Natural killer cell treated with Interleukin-12 subunit alpha and Interleukin-12 subunit beta and Interleukin-15 and Interleukin-18, amount 100 ng/mL, for 72 hours (primary cell): ENCODE results near the gene EMX2. TPM values are rescaled to one million over a fixed set of nuclear protein-coding genes. Genes with fewer than 3 reads are reported as not detected.
"Not testable (repeated sequence)": the region's sequence is repeated elsewhere in the genome, so short reads cannot be mapped to it uniquely, and the experiment has no call there.

Source experiments
- ATAC-seq, 2 donors: fragments of 150-1000 bp; cut with Tn5 transposase in 1 of 2; sonication (Bioruptor Pico), chemical (Tn5 transposase) in 1 of 2; 2 replicates each; pipeline ENCODE4 v1.10.0; 2021
- DNase-seq: peaks from one replicate; pipeline ENCODE4 v3.0.0; 2022; ENCODE audit warnings: low spot score
- H3K27ac Mint-ChIP-seq, 2 donors: 1 replicate in 1 of 2; 2 replicates in 1 of 2; pipeline ENCODE4 v1.8.0; 2022; ENCODE audit warnings: mixed read lengths in 2 of 2, mild to moderate bottlenecking in 1 of 2, moderate library complexity in 1 of 2
- H3K27me3 Mint-ChIP-seq, 2 donors: 1 replicate in 1 of 2; 2 replicates in 1 of 2; pipeline ENCODE4 v1.8.0; 2022; ENCODE audit warnings: mixed read lengths in 2 of 2
- H3K36me3 Mint-ChIP-seq: one replicate; pipeline ENCODE4 v1.8.0; 2022; ENCODE audit warnings: mixed read lengths
- H3K4me1 Mint-ChIP-seq, 2 donors: 1 replicate in 1 of 2; 2 replicates in 1 of 2; pipeline ENCODE4 v1.8.0; 2022; ENCODE audit warnings: low read depth in 2 of 2, mixed read lengths in 2 of 2, mild to moderate bottlenecking in 1 of 2
- H3K4me3 Mint-ChIP-seq: one replicate; pipeline ENCODE4 v1.8.0; 2022; ENCODE audit warnings: mixed read lengths
- H3K9me3 Mint-ChIP-seq: 2 replicates; pipeline ENCODE4 v1.8.0; 2022; ENCODE audit warnings: mixed read lengths
- total RNA-seq, 2 donors: library from RNA; stranded (reverse); gene quantifications; one replicate each; pipeline ENCODE4 v1.2.3, GENCODE V29; 2022

Gene EMX2
- not detected for total RNA-seq

DNA sequence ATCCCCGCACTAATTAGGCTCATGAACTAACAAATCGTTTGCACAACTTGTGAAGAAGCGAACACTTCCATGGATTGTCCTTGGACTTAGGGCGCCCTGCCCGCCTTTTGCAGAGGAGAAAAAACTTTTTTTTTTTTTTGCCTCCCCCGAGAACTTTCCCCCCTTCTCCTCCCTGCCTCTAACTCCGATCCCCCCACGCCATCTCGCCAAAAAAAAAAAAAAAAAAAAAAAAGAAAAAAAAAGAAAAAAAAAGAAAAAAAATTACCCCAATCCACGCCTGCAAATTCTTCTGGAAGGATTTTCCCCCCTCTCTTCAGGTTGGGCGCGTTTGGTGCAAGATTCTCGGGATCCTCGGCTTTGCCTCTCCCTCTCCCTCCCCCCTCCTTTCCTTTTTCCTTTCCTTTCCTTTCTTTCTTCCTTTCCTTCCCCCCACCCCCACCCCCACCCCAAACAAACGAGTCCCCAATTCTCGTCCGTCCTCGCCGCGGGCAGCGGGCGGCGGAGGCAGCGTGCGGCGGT, at the start of gene EMX2:
Gene EMX2, plus strand, starts transcription at position 41 of the 519 bp plus-strand sequence. CDS start 522 bp downstream, outside the sequence.
- H3K4me1 Mint-ChIP-seq = peaks cover 5 to 9% of the 10 kb centered on the region in 2 donors
- H3K27ac Mint-ChIP-seq = no peak within 1 kb of the TSS
- H3K36me3 Mint-ChIP-seq = peaks cover under 1% of the 10 kb centered on the region
- ATAC-seq (no peak), DNase-seq (no peak)
- no peak within 1 kb of the TSS for H3K4me3 Mint-ChIP-seq
- H3K27me3 Mint-ChIP-seq = peaks cover 40 to 54% of the 10 kb centered on the region in 2 donors
- H3K9me3 Mint-ChIP-seq = no peaks in the 10 kb centered on the region

DNA sequence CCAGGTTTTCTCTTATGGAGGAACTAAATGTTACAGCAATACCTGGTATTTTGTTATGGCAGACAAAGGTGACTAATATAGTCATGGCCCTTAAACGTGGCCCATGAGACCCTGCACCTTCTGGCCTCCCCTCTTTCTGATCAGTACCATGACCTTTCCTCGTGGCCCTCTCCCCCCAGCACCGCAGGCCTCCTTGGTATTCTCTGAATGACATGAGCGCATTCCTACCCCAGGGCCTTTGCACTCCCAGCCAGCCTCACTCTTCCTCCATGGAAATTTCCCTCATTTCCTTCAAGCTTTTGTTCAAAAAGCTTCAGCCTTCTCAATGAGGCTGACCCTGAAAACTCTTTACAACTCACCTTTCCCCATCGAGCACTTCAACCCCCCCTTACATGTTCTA, 46.5 kb upstream of the EMX2 start:
- H3K27ac Mint-ChIP-seq = no peak overlapping the region
- ATAC-seq = no peak
- H3K27me3 Mint-ChIP-seq = peaks cover 33 to 34% of the 10 kb centered on the region in 2 donors
- no peaks in the 10 kb centered on the region for H3K9me3 Mint-ChIP-seq
- peaks cover 0 to 2% of the 10 kb centered on the region in 2 donors for H3K4me1 Mint-ChIP-seq
- no peak for DNase-seq
- no peak overlapping the region for H3K4me3 Mint-ChIP-seq
- no peaks in the 10 kb centered on the region for H3K36me3 Mint-ChIP-seq

DNA sequence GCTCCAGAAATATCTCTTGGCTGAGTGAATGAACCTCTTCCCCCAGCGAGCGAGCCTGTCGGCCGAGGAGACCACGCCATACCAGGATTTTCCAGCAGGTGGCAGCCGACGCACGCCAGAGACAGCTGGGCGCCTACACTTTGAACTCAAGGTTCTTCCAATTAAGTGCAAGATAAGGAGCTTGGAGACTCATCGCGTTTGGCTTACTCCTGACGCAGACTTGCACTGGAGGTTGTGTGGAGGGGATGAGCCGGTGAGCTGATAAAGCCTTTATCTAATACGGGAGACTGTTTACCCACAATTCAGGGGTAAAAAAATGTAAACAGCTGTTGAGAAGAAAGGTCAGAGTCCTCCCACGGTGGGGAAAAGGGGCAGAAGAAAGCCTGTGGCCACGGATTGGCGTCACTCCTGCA, 45.9 kb upstream of the EMX2 start:
- peak; percentile 67 for DNase-seq

DNA sequence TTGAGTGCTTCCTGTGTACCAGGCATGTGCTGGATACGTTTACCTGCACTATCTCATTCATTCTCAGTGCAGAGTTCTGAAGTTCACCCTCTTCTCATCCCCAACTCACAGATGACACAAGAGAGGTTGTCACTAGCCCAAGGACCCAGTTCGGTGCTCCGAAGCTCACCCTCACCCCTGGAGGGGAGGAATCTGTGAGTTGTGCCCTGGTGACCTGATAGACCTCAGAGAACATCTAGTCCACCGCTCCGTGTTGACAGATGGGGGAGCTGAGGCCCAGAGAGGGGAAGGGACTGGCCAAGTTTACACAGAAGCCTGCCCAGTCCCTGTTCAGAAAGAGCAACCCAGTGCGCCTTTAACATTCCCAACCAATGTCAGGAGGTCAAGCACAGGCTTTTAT, 44.8 kb upstream of the EMX2 start:
- H3K4me1 Mint-ChIP-seq = peaks cover 0 to 2% of the 10 kb centered on the region in 2 donors
- ATAC-seq (no peak), DNase-seq (no peak)
- no peaks in the 10 kb centered on the region for H3K36me3 Mint-ChIP-seq
- H3K4me3 Mint-ChIP-seq = no peak overlapping the region
- no peak overlapping the region for H3K27ac Mint-ChIP-seq
- H3K9me3 Mint-ChIP-seq = no peaks in the 10 kb centered on the region
- peaks cover 27 to 37% of the 10 kb centered on the region in 2 donors for H3K27me3 Mint-ChIP-seq

More for the DNA sequence above, 45.9 kb upstream of the EMX2 start:
- Mint-ChIP-seq H3K27me3 (peaks cover 33 to 37% of the 10 kb centered on the region in 2 donors), H3K36me3 (no peaks in the 10 kb centered on the region), H3K9me3 (no peaks in the 10 kb centered on the region), H3K27ac (no peak overlapping the region), H3K4me1 (peaks cover 0 to 2% of the 10 kb centered on the region in 2 donors), H3K4me3 (no peak overlapping the region)
- peak; percentile 64 to 72 for ATAC-seq

DNA sequence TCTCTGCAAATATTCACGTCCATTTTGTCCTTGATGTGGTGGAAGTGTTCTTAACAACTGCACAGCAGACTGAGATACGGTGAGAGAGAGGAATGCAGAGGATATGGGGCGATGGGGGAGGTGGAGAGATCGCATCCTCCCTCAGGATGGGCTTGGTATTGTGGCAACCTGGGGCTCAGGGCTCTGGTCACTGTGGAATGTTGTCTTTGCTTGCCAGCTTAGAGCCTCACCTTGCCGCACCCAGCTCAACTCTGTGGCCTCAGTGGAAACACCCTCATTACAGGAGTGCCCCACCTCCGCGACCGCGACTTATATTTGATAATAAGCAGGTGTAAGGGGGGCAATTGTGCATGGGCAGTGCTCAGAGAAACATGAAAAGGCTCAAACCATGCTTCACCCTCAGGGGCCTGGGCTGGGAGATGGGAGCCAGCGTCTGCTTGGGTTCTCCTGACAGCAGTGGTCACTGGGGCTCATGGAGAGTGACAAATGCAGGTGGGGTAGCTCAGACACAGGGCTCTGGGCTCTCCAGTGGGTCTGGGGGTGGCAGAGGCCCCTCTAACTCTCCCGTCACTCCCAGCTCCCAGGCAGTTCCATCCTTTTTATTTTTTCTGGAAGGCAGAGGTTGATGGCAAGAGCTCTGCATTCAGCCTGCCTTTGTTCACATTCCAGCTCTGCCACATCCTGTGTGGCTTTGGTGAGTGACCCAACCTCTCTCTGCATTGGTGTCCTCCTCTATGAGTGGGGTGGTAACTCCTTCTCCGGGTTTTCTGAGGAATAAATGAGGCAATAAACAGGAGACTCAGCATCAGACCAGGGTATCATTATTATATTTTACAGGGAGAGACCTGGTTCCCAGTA, 43.1 kb upstream of the EMX2 start:
- peaks cover 0 to 2% of the 10 kb centered on the region in 2 donors for H3K4me1 Mint-ChIP-seq
- no peaks in the 10 kb centered on the region for H3K9me3 Mint-ChIP-seq
- H3K27ac Mint-ChIP-seq = no peak overlapping the region
- H3K27me3 Mint-ChIP-seq = peaks cover 26 to 50% of the 10 kb centered on the region in 2 donors
- ATAC-seq (no peak), DNase-seq (no peak)
- no peak overlapping the region for H3K4me3 Mint-ChIP-seq
- no peaks in the 10 kb centered on the region for H3K36me3 Mint-ChIP-seq

DNA sequence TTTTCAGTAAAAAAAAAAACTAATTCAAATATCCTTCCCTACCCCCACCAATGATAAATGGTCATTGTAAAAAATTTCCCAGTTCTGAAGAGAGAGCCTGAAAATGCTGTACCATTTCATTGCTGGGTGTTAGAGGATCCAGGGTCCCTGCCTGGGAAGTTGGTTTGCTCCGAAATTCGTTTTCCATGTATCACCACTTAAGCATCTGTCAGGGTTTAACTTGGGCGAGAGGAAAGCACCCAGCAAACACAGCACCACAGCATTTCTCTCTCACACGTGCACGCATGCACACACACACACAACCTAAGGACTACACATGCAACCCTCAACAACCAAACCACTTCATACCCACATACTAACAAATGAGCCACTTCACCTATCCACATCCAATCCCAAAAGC, 42.1 kb upstream of the EMX2 start:
- no peaks in the 10 kb centered on the region for H3K36me3 Mint-ChIP-seq
- DNase-seq (no peak), ATAC-seq (no peak)
- H3K4me1 Mint-ChIP-seq = peaks cover 0 to 2% of the 10 kb centered on the region in 2 donors
- H3K27me3 Mint-ChIP-seq = peaks cover 27 to 43% of the 10 kb centered on the region in 2 donors
- no peak overlapping the region for H3K27ac Mint-ChIP-seq
- H3K4me3 Mint-ChIP-seq = no peak overlapping the region
- no peaks in the 10 kb centered on the region for H3K9me3 Mint-ChIP-seq

DNA sequence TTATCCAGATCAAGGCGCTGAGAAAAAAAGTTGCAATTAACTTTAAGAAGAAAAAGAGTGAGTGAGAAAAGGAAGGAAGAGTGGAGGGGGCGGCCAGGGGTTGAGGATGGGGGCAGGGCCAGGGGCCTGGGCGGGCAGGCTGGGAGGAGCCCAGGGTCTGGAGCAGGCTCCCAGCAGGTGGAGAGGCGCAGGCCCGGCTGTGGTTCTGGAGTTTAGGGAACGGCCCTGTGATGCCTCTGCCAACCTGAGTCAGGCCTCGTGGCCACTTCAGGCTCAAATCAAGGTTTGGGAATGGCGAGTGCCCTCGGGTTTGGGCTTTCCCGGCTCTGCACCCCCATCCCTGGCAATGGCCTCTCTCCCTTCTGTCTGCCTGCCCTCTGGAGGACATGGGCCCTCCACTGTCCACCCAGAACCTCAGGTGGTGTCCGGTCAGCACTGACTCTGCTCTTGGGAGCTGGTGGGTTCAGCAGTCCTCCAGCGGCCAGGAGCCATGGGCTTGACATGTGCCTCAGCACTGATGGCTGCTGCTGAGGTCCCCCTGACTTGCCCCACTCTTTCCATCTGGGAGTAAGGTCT, 41.0 kb upstream of the EMX2 start:
- DNase-seq = no peak
- H3K4me1 Mint-ChIP-seq = peaks cover 0 to 2% of the 10 kb centered on the region in 2 donors
- H3K27me3 Mint-ChIP-seq = peaks cover 19 to 32% of the 10 kb centered on the region in 2 donors
- H3K27ac Mint-ChIP-seq = no peak overlapping the region
- ATAC-seq = peak; percentile 31 to 33
- H3K4me3 Mint-ChIP-seq = no peak overlapping the region
- H3K36me3 Mint-ChIP-seq = no peaks in the 10 kb centered on the region
- no peaks in the 10 kb centered on the region for H3K9me3 Mint-ChIP-seq

DNA sequence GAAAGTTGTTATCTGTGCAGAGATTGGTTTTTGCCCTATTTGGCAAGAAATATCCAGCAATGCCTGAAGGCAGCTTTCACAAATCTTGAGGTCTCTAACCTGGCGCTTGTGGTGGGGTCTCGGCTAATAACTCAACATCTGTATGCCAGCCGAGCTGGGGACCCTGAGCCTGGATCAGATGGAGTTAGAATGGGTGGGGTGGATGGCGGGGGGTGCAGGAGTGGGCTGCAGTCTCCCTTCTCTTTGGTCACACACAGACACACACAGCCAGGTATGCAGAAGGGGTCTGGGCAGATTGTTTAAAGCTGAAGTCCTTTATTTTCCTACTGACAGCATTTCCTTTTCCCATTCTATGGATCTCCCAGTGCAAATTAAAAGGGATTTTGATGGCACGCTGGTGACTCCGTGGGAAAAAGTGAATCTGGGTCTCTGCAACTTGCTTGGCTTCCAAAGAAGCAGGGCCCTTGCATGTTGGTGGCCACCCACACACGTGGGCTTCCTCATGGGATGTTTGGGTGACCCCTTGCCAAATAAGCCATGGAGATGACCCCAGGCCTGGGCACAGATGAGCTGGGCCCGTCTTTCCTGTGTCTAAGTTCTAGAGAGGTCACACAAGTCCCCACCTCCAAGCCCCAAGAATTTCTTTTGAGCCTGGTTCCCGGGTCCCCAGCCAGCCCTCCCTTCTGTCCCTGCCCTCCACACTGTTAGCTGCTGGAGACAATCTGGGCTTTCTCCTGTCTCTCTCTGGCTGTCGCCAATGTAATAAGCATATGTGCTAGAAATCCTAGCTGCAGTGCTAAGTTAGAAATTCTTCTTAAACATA, 39.9 kb upstream of the EMX2 start:
- no peaks in the 10 kb centered on the region for H3K36me3 Mint-ChIP-seq
- no peak overlapping the region for H3K4me3 Mint-ChIP-seq
- H3K27me3 Mint-ChIP-seq = peaks cover 20 to 29% of the 10 kb centered on the region in 2 donors
- no peaks in the 10 kb centered on the region for H3K9me3 Mint-ChIP-seq
- H3K4me1 Mint-ChIP-seq = no peaks in the 10 kb centered on the region
- DNase-seq (no peak), ATAC-seq (no peak)
- no peak overlapping the region for H3K27ac Mint-ChIP-seq

DNA sequence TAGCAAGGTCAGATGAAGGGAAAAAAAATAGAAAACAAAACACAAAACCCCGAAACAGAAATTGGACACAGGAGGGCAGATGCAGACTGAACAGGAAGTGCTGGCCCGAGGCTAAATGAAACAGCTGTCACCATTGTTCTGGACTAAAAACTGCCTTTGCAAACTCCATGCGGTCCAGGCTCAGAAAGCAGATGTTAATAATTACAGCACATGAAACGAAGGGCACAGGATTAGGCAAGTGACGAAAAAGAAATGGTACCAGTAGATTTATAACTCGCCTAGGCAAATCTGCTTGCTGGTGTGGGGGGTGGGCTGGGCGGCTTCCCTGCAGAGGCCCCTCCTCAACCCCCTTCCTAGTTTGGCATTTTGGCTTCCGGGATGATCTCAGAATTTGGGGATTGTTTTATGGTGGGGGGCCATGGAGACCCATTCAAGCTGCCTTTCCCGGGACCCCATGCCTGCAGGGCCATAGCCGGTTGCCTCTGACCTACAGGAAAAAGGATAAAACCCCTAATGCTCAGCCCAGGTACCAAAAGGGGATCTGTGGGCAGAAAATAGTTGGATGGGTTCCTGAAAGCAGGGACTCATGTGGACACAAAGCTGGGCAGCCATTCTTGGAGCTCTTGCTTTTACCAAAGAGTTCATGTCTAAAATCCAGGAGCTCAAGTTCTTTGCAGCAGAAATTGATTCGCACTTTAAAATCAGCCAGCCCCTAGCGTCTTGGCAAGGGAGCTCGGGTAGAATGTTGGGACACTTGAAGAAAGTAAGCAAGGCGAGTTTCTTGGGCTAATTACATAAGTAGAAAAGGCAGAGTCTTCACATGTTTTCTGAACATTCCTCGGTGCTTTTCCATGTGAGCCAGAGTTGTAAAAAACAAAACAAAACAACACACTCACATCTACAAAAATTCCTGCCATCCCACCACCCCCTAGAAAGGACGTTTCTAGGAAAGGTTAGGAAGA, 39.0 kb upstream of the EMX2 start:
- no peaks in the 10 kb centered on the region for H3K9me3 Mint-ChIP-seq
- no peaks in the 10 kb centered on the region for H3K4me1 Mint-ChIP-seq
- DNase-seq = no peak
- H3K27me3 Mint-ChIP-seq = peaks cover 20 to 29% of the 10 kb centered on the region in 2 donors
- H3K27ac Mint-ChIP-seq = no peak overlapping the region
- no peaks in the 10 kb centered on the region for H3K36me3 Mint-ChIP-seq
- no peak for ATAC-seq
- no peak overlapping the region for H3K4me3 Mint-ChIP-seq

DNA sequence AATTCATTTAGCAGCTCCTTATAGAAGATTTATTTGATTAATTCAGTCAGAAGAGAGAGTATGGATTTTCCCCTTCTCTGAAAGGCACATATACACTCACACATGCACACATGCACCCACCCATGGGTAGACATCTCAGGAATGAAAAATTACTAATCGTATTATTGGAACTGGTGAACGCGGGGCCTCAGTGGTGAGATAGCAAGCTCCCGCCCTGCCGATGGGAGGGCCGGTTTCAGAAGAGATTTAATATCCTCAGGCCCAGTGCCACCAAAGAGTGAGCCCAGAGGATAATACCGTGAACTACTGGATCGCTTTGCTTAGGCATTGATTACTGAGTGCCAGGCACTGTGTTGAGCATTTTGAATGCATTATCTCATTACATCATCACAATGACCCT, 38.0 kb upstream of the EMX2 start:
- Mint-ChIP-seq H3K9me3 (no peaks in the 10 kb centered on the region), H3K27ac (no peak overlapping the region), H3K27me3 (peaks cover 23 to 32% of the 10 kb centered on the region in 2 donors), H3K4me1 (no peaks in the 10 kb centered on the region), H3K36me3 (no peaks in the 10 kb centered on the region), H3K4me3 (no peak overlapping the region)
- no peak for DNase-seq
- no peak for ATAC-seq

DNA sequence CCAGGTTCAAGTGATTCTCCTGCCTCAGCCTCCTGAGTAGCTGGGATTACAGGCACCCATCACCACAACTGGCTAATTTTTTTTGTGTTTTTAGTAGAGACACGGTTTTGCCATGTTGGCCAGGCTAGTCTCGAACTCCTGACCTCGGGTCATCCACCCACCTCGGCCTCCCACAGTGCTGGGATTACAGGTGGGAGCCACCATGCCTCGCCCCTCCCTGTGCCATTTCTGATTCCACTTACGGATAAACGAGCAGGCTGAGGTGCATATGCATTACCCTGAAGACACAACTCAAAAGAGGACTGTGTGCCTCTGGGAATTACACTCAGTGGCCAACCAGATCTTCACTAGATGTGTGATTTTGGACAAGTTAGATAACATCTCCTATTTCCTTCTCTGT, 35.5 kb upstream of the EMX2 start:
- not testable (repeated sequence) for DNase-seq, H3K36me3 Mint-ChIP-seq, H3K4me3 Mint-ChIP-seq, ATAC-seq, H3K9me3 Mint-ChIP-seq, H3K27ac Mint-ChIP-seq, H3K4me1 Mint-ChIP-seq
- peaks cover 24 to 39% of the 10 kb centered on the region in 2 donors for H3K27me3 Mint-ChIP-seq

DNA sequence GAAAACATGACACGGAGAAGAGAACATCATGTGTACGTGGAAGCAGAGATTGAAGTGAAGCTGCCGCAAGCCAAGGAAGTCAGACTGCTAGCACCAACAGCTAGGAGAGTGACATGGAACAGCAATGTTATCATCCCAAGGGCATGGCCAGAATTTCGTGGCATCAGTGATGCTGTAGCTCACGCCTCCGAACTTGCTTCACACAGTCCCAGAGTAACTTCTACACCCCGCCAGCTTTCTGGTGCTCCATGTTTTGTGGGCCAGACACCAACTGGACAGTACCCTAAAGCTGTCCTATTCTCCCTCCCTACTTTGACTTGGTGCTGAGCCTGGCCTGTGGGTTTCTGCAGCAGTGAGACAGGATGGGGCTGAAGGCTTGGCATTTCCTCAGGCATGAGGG, 33.0 kb upstream of the EMX2 start:
- Mint-ChIP-seq H3K27ac (no peak overlapping the region), H3K4me1 (no peaks in the 10 kb centered on the region), H3K27me3 (peaks cover 26 to 27% of the 10 kb centered on the region in 2 donors), H3K4me3 (no peak overlapping the region), H3K36me3 (no peaks in the 10 kb centered on the region), H3K9me3 (no peaks in the 10 kb centered on the region)
- ATAC-seq (no peak), DNase-seq (no peak)
